Osteoblast (primary cell): ENCODE results near the gene TNPO2. TPM values are rescaled to one million over a fixed set of nuclear protein-coding genes. Genes with fewer than 3 reads are reported as not detected.
"Not testable (repeated sequence)": the region's sequence is repeated elsewhere in the genome, so short reads cannot be mapped to it uniquely, and the experiment has no call there.

Experiments
- DNase-seq: peaks from one replicate; pipeline ENCODE4 v3.0.0; 2011; ENCODE audit warnings: low spot score, mixed read lengths; ENCODE audit not compliant: insufficient read length; ENCODE audit errors: missing footprints
- H2AFZ ChIP-seq: 2 replicates; pipeline ENCODE4 v1.6.0; 2011; ENCODE audit warnings: mild to moderate bottlenecking, low read length
- H3K27ac ChIP-seq: 2 replicates; pipeline ENCODE4 v1.5.1; 2011; ENCODE audit warnings: mild to moderate bottlenecking, low read depth, low read length, moderate library complexity
- H3K27me3 ChIP-seq: 2 replicates; pipeline ENCODE4 v1.6.0; 2012; ENCODE audit warnings: mild to moderate bottlenecking, control low read depth, inconsistent platforms, low read length, moderate library complexity; ENCODE audit not compliant: insufficient read depth
- H3K36me3 ChIP-seq: 2 replicates; pipeline ENCODE4 v1.5.1; 2011; ENCODE audit warnings: mild to moderate bottlenecking, low read length, control low read depth, moderate library complexity; ENCODE audit not compliant: insufficient read depth
- H3K4me1 ChIP-seq: 2 replicates; pipeline ENCODE4 v1.5.1; 2011; ENCODE audit warnings: mild to moderate bottlenecking, low read length, control low read depth, moderate library complexity; ENCODE audit not compliant: insufficient read depth
- H3K4me2 ChIP-seq: 2 replicates; pipeline ENCODE4 v1.6.0; 2011; ENCODE audit warnings: mild to moderate bottlenecking, low read length; ENCODE audit not compliant: insufficient read depth
- H3K4me3 ChIP-seq: fragments of 200-600 bp; sonication (generic); 3 replicates; pipeline ENCODE4 v1.5.1; 2012; ENCODE audit warnings: mild to moderate bottlenecking, low read length, inconsistent platforms; ENCODE audit not compliant: insufficient read depth
- H3K79me2 ChIP-seq: 2 replicates; pipeline ENCODE4 v1.6.0; 2012; ENCODE audit warnings: mild to moderate bottlenecking, low read length, control low read depth, inconsistent platforms; ENCODE audit not compliant: insufficient read depth
- H3K9me3 ChIP-seq: 2 replicates; pipeline ENCODE4 v1.5.1; 2011; ENCODE audit warnings: low read depth, low read length, control low read depth
- H4K20me1 ChIP-seq: 2 replicates; pipeline ENCODE4 v1.6.0; 2012; ENCODE audit warnings: mild to moderate bottlenecking, low read length, control low read depth; ENCODE audit not compliant: insufficient read depth
- total RNA-seq: library from RNA; depleted of rRNA; stranded (reverse); fragments of >200 nt; gene quantifications from 2 replicates; pipeline ENCODE4 v1.2.3, GENCODE V29; 2012
- TF ChIP-seq, protein P1 (sequence below): IDR thresholded peaks from 2 replicates; pipeline ENCODE4 v1.5.1; 2011; ENCODE audit warnings: mild to moderate bottlenecking, low read depth, low read length, moderate library complexity; ENCODE audit errors: extremely low read depth

TNPO2 gene
- total RNA-seq, 1 donor: 36.6 TPM

DNA sequence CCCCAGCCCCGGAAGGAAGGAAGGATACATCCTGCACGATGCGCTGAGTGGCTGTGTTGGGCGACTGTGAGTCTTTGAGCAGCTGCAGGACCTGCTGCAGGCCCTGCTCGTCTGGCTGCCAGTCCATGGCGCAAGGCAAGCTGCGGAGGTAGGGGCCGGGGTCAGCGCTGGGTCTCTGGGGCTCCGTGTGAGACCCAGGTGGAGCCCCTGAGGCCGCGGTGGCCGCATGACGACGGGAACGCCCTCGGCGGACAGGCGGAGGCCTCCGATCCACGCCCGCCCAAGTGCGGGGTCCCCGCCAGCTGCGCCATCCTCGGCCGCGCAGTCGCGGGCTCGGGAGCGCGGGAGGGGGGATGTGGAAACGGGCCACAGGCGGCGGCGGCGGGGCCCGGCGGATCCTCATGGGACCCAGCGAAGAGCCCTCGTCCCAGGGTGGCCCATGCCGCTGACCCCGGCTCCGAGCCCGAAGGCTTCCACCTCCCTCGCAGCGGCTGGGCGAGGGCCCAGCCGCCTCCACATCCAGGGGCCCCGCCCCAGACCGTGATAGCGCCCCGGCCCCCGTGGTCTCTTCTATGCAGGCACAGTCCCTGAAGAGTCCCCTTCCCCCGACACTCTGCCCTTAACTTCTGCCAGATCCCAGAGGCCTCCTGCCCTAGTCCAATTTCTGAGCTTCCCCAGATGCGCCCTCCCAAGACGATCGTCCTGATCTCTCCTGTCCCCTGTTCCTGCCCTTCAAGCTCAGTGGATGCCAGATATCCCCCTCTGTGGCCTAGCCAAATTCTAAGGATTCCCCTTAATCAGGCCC is 2.7 kb downstream of the TNPO2 start:
- H3K4me3 ChIP-seq: peak overlapping the region; percentile 92
- peak; percentile 88 for DNase-seq
- peak overlapping the region; percentile 99 for H3K4me2 ChIP-seq
- peak overlapping the region; percentile 79 for H3K27ac ChIP-seq
- H3K27me3 ChIP-seq: no peaks in the 10 kb centered on the region
- H3K9me3 ChIP-seq: no peaks in the 10 kb centered on the region
- peaks cover 29% of the 10 kb centered on the region for H3K36me3 ChIP-seq
- peaks cover 67% of the 10 kb centered on the region for H3K79me2 ChIP-seq
- H2AFZ ChIP-seq: peak overlapping the region; percentile 50
- H3K4me1 ChIP-seq: peaks cover 25% of the 10 kb centered on the region
- TF ChIP-seq, protein P1, sequence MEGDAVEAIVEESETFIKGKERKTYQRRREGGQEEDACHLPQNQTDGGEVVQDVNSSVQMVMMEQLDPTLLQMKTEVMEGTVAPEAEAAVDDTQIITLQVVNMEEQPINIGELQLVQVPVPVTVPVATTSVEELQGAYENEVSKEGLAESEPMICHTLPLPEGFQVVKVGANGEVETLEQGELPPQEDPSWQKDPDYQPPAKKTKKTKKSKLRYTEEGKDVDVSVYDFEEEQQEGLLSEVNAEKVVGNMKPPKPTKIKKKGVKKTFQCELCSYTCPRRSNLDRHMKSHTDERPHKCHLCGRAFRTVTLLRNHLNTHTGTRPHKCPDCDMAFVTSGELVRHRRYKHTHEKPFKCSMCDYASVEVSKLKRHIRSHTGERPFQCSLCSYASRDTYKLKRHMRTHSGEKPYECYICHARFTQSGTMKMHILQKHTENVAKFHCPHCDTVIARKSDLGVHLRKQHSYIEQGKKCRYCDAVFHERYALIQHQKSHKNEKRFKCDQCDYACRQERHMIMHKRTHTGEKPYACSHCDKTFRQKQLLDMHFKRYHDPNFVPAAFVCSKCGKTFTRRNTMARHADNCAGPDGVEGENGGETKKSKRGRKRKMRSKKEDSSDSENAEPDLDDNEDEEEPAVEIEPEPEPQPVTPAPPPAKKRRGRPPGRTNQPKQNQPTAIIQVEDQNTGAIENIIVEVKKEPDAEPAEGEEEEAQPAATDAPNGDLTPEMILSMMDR: no peak
- H4K20me1 ChIP-seq: peaks cover 23% of the 10 kb centered on the region

DNA sequence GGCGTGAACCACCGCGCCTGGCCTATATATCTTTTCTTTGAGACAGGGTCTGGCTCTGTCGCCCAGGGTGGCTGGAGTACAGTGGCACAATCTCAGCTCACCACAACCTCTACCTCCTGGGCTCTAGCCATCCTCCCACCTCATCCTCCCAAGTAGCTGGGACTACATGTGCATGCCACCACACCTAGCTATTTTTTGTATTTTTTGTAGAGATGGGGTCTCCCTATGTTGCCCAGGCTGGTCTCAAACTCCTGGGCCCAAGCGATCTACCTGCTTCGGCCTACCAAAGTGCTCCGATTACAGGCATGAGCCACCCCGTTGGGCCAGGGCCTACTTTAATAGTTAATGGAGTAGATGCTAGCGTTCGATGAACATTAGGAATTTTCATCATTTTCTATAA is 3.4 kb downstream of the TNPO2 start:
- H3K4me3 ChIP-seq: peak overlapping the region; percentile 92
- H3K4me1 ChIP-seq: peaks cover 25% of the 10 kb centered on the region
- peaks cover 37% of the 10 kb centered on the region for H3K36me3 ChIP-seq
- peaks cover 26% of the 10 kb centered on the region for H4K20me1 ChIP-seq
- H3K9me3 ChIP-seq: no peaks in the 10 kb centered on the region
- H3K79me2 ChIP-seq: peaks cover 74% of the 10 kb centered on the region
- H3K27ac ChIP-seq: peak overlapping the region; percentile 79
- H2AFZ ChIP-seq: no peak overlapping the region
- H3K27me3 ChIP-seq: no peaks in the 10 kb centered on the region
- TF ChIP-seq, protein P1: no peak
- H3K4me2 ChIP-seq: peak overlapping the region; percentile 99
- no peak for DNase-seq

DNA sequence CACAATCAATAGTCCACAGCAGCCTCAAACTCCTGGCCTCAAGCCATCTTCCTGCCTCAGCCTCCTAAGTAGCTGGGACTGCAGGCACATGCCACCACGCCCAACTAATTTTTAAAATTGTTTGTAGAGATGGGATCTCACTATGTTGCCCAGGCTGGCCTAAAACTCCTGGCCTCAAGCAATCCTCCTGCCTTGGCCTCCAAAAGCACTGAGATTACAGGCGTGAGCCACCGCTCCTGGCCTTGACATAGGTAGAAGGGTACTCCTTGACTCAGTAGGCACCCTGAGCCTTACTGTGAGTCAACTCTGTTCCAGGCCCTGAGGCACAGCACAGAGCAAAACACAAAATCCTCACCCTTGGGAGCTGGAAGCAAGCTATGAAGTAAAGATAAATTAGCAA is 7.8 kb downstream of the TNPO2 start:
- Histone ChIP-seq H3K4me3 (no peak overlapping the region), H2AFZ (no peak overlapping the region), H3K4me1 (peaks cover 11% of the 10 kb centered on the region), H3K27me3 (no peaks in the 10 kb centered on the region), H4K20me1 (peaks cover 32% of the 10 kb centered on the region), H3K27ac (no peak overlapping the region), H3K79me2 (peaks cover 71% of the 10 kb centered on the region), H3K9me3 (no peaks in the 10 kb centered on the region), H3K36me3 (peaks cover 68% of the 10 kb centered on the region), H3K4me2 (no peak overlapping the region)
- TF ChIP-seq, protein P1: no peak
- DNase-seq: no peak

DNA sequence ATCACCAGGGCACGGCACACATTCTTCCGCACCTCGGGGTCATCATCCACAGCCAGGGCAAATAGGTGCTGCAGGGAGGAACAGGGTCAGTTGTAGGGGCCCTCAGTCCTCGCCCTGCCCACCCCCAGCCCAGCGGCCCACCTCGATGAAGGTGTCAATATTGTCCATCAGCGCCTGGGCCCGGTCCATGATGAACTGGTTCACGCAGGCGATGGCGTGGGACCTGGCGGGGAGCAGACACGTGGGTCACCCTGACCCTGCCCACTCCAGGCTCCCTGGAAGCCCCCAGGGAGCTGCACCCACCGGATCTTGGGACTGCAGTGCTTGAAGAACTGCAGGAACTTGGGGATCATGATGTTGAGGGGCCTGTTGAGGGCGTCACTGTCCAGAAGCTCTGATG is 8.6 kb downstream of the TNPO2 start:
- TF ChIP-seq, protein P1: no peak
- Histone ChIP-seq H3K9me3 (no peaks in the 10 kb centered on the region), H3K36me3 (peaks cover 74% of the 10 kb centered on the region), H3K27me3 (no peaks in the 10 kb centered on the region), H2AFZ (no peak overlapping the region), H3K4me2 (no peak overlapping the region), H3K4me3 (no peak overlapping the region), H3K4me1 (peaks cover 6% of the 10 kb centered on the region), H3K27ac (no peak overlapping the region), H3K79me2 (peaks cover 67% of the 10 kb centered on the region), H4K20me1 (peaks cover 25% of the 10 kb centered on the region)
- peak; percentile 43 for DNase-seq

DNA sequence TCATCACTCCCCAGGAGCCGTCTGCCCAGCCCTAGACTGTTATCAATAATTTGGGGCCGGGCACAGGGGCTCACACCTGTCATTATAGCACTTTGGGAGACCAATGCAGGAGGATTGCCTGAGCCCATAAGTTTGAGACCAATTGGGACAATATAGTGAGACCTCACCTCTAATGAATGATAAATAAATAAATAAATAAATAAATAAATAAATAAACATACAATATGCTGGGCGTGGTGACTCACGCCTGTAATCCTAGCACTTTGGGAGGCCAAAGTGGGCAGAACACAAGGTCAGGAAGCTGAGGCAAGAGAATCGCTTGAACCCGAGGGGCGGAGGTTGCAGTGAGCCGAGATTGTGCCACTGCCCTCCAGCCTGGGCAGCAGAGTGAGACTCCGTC is 10.4 kb downstream of the TNPO2 start:
- H3K4me1 ChIP-seq, H3K27me3 ChIP-seq, H2AFZ ChIP-seq, H3K9me3 ChIP-seq, H3K27ac ChIP-seq, DNase-seq, H3K4me2 ChIP-seq, H3K4me3 ChIP-seq: not testable (repeated sequence)
- Histone ChIP-seq H3K36me3 (peaks cover 81% of the 10 kb centered on the region), H3K79me2 (peaks cover 49% of the 10 kb centered on the region), H4K20me1 (peaks cover 14% of the 10 kb centered on the region)

DNA sequence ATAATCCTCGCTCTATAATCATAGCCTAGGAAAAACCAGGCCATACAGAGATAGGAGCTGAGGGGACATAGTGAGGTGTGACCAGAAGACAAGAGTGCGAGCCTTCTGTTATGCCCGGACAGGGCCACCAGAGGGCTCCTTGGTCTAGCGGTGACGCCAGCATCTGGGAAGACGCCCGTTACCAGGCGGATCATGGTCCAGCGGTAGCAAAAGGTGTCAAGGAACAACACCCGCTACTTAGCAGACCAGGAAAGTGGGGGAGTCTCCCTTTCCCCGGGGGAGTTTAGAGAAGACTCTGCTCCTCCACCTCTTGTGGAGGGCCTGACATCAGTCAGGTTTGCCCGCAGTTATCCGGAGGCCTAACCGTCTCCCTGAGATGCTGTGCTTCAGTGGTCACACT is 11.7 kb downstream of the TNPO2 start:
- peaks cover 14% of the 10 kb centered on the region for H4K20me1 ChIP-seq
- H3K36me3 ChIP-seq: peaks cover 80% of the 10 kb centered on the region
- not testable (repeated sequence) for H3K4me1 ChIP-seq, H3K27ac ChIP-seq, H3K27me3 ChIP-seq, H3K4me3 ChIP-seq, H2AFZ ChIP-seq, H3K4me2 ChIP-seq, DNase-seq, H3K9me3 ChIP-seq
- peaks cover 36% of the 10 kb centered on the region for H3K79me2 ChIP-seq
